ENCODE data around the gene SETBP1.
A peak's percentile ranks its signal among the peaks of the same experiment; 100 is the strongest.

The SETBP1 gene

DNA sequence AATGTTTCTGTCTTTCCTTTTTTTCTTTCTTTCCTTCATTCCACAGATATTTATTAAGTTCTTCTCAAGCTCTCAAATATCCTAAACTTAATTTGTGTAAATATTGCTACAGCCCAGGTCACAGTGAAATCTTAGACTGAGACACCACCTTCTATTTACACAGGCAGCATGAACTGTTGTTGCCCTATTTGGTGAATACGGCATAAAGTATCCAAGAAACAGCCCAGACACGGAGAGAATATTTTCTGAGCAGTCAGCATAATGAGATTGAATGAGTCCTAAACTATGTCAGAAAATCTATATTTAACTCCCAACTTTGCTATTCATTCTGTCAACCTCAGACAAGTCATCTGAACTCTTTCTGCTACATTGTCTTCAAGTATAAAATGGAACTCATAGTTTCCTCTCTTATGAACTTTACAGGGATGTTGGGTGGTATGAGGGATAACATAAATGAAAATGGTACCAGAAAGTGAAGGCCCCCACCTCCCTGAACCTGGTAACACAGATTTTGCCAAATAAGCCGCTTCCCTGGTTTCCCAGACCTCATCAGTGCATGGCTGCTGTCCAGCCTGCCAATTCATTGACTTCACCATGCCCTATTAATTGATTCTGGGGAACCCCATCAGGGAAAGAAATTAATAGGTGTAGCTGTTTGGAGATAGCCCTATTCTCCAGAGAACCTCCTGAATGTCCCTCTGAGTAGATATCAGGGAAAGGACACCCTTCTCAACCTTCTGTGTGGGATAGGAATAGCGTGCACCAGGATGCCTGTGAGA, 235.9 kb downstream of the SETBP1 start:
- no peak for DNase-seq

DNA sequence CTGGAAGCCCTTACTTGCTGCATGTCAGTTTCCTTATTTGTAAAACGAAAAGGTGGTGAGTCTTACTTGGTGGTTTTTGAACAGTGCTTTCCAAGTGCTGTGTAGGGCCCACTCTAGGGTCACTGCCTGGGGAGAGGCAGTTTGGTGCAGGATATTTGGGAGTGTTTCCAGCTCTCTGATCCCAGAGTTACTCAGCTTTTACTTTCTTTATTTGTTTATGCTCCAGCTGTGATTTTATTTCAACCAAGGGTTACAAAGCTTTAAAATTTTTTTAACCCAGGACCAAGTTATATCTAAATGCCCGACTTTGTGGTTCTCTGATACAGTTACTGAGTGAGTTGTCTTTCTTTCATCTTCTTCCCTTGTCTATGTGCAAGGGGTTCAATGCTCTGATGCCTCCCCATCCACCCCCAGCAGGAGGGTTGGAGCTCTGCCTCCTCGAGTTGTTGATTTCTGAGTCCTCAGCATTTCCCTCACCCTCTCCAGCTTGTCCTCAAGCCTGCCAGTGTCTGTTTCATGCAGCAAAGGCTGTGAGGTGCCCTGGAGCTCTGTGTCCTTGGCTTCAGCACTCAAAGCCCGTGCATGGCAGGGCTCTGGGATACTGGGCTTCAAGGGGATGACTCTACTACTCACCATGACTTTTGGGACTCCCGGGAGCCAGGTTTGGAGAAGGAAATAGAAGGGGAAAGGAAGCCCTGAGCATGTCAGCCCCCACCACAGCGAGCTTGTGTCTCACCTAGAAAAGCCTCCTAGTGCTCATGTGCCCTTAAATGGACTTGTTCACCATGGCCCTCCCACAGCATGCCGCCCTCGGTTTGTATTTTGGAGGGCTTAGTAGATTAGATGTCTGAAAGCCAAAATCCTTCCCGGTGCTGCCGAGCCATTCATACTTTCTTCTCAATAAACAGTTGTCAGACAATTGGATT, 236.8 kb downstream of the SETBP1 start:
- DNase-seq, result no peak

DNA sequence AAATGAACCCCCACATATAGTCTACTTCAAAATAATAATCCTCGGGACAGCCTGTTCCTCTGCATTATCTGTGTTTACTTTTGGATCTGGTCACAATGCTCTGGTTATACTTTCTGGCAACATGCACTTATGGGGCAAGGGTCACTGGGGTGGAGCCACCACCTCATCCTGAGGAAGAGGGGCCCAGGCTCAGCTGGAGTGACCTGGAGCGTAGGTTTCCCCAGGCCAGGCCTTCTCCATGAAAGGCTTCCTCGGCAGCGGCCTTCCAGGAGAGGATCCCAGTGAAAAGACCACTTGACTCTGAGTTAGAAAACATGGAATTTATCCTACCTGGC, 237.4 kb downstream of the SETBP1 start:
- DNase-seq, result no peak

- DNase-seq, result no peak
Measured at GRCh38 chr18:44920441-44920840, 239.8 kb downstream of the SETBP1 start.

- no peak for DNase-seq
Measured at GRCh38 chr18:44921974-44922373, 241.3 kb downstream of the SETBP1 start.

GRCh38 chr18:44922968-44923367, 242.3 kb downstream of the SETBP1 start:
- no peak for DNase-seq

GRCh38 chr18:44924785-44925499, 244.3 kb downstream of the SETBP1 start:
- DNase-seq, result no peak

DNA sequence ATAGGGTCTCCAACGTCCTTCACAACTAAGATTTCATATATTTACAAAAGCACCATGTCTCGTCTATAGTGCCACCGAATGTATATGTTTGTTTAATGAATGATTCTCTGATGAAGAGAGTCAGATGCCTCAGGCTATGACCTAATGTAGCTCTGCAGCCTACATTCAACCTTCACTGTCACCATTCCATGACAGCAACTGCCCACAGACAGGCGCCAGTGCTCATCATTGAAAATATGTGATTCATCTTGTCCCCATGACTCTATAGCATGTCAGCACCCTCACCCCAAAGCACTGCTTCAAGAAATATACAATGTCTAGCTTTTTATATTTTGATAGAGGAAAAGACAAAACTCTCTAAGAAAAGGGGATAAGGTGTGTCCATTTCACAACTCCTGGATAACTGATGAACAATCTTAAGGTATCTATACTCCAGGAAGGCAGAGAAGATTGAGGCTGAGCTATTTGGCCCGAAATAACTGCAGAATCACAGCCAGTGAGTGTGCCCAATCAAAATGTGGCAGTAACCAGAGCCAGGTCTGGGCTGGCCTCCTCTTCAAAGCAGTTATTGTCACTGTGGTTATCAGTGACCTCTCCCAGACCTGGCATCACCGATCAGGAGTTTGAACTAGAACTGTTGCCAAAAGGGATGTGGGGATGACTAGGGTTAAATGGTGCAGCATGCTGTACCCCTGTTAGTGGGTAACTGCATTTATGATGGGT, 246.6 kb downstream of the SETBP1 start:
- DNase-seq, result peak; percentile 44

- DNase-seq, result no peak
Measured at GRCh38 chr18:44934901-44935300, 254.2 kb downstream of the SETBP1 start.

DNA sequence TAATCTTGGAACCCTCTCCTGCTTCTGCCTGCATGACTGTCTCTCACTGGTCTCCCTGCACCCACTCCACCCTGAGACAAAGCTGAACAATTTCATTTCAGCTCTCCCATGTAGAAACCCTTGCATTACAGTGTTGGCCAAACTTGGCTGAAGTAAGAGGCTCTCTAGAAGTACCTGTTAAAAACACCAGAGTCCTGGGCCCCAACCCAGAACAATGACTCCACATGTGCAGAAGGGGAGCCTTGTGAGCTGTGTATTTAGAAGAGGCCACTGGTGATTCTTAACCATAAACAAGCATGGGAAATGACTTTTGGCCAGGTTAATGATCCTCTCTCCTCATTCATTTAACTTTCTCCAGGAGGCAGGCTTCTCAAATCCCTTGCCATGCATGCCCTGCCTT, 254.8 kb downstream of the SETBP1 start:
- DNase-seq, result no peak

- DNase-seq, result no peak
Measured at GRCh38 chr18:44936485-44936884, 255.8 kb downstream of the SETBP1 start.

DNA sequence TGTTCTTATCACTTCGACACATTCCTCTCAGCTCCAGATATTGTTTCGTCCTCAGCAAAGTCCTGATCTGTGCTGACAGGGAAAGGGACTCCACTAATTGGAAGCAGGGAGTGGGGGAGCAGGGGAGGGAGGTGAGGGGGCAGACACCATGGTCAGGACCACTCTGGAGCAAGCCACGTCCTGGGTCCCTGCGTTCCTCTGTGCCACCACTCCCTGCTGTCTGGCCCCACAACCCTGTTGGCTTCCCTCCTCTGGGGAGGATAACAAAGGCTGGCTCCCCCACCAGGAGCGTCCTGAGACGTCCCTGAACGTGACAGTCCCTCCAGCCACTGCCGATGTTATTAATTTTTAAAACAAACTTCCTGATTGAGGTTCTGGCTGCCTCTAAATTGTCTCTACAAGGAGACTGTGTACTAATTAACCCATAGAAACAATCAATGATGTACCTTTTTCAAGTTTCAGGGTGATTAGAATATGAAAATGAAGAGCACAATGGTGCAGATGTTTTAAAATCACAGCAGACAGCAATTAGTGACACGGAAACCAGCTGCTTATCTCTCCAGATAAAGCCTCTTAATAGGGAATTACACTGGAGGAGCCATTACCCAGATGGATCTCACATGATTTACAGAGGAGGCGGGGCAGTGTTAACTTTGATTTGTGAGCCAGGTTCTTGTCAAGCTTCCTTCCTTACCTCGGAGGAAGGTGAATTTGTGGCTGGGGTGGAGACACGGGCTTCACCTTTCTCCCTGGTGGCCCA, 257.5 kb downstream of the SETBP1 start:
- no peak for DNase-seq

- no peak for DNase-seq
Measured at GRCh38 chr18:44938720-44939665, 258.3 kb downstream of the SETBP1 start.

- no peak for DNase-seq
Measured at GRCh38 chr18:44941516-44941915, 260.8 kb downstream of the SETBP1 start.

DNA sequence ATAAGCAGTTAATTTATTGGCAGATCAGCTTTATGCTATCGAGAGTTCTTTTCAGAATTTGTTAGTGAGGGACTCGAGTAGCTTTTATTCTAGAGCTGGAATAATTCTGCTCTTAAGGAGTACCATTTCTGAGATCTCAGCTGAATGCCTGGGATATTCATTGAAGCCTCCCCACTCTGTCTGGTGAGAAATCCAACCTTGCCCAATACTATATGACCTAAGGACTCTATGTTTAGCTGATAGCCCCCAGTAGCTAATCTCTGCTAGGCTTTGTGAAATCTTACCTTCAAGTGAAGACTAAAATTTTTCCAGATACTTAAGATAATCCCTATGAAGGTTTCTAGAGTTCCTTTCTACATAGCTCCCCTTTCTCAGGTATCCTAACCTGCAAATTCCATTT, 261.4 kb downstream of the SETBP1 start:
- DNase-seq, result no peak

DNA sequence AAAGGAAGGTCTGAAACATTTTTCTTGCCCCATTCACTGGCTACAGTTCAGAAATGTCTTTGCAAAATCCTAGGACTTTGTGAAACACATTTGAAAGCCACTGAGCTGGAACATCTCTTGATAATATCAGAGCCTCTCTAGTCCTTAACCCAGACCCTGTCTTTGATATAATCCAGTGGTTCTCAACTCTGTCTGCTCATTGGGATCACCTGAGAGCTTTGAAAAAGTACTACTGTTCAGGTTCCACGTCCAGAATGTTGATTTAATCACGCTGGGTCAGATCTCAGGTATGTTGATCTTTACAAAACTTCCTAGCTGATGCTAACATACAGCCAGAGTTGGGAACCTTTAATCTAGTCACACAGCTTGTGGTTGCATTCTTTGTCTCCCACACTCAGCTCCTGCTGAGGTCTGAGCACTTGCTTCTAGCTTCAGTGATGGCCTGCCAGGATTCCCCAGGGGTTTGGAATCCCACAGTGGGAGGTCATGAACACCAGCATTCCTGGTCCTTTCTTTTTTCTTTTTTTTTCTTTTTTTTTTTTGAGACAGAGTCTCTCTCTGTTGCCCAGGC, 262.7 kb downstream of the SETBP1 start:
- DNase-seq, result no peak

GRCh38 chr18:44944461-44944860, 263.8 kb downstream of the SETBP1 start:
- DNase-seq, result no peak

GRCh38 chr18:44945888-44946401, 265.3 kb downstream of the SETBP1 start:
- no peak for DNase-seq

- no peak for DNase-seq
Measured at GRCh38 chr18:44946529-44947113, 265.9 kb downstream of the SETBP1 start.

DNA sequence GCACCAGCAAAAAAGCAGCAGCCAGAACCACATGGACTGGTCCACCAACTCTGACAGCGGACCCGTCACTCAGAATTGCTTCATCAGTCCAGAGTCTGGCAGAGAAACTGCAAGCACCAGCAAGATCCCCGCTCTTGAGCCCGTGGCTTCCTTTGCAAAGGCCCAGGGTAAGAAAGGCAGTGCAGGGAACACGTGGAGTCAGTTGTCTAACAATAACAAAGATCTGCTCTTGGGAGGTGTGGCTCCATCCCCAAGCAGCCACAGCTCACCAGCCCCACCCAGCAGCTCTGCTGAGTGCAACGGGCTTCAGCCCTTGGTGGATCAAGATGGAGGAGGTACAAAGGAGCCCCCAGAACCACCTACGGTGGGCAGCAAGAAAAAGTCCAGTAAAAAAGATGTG, 269.3 kb downstream of the SETBP1 start:
- DNase-seq, result no peak
